GM23338 (cell line): ENCODE measurements around the gene SLC35G1. TPM values are rescaled to one million over a fixed set of nuclear protein-coding genes. Genes with fewer than 3 reads are reported as not detected.

Experiments
- ATAC-seq: fragments of 200-7000 bp; cut with Tn5 transposase; 3 replicates; pipeline ENCODE4 v1.9.1; 2020
- DNase-seq: peaks from one replicate; pipeline ENCODE4 v3.0.0-alpha.2; 2015; ENCODE audit warnings: low spot score
- H2AFZ ChIP-seq: fragments of 200-600 bp; sonication (generic); 2 replicates; pipeline ENCODE4 v1.8.0; 2016; ENCODE audit warnings: antibody characterized with exemption, mild to moderate bottlenecking, moderate library complexity
- H3F3A ChIP-seq: fragments of 200-600 bp; sonication (generic); replicated peaks from 2 replicates; pipeline ENCODE4 v1.8.0; 2017; ENCODE audit warnings: antibody characterized with exemption, mixed run types, low read depth
- H3K27ac ChIP-seq: fragments of 200-600 bp; sonication (generic); 2 replicates; pipeline ENCODE4 v1.6.1; 2016; ENCODE audit warnings: low read depth
- H3K27me3 ChIP-seq: fragments of 200-600 bp; sonication (generic); 2 replicates; pipeline ENCODE4 v1.8.0; 2016; ENCODE audit warnings: mild to moderate bottlenecking, mixed run types, moderate library complexity; ENCODE audit not compliant: insufficient read depth
- H3K36me3 ChIP-seq: fragments of 200-600 bp; sonication (generic); 2 replicates; pipeline ENCODE4 v1.8.0; 2016; ENCODE audit warnings: mild to moderate bottlenecking; ENCODE audit not compliant: insufficient read depth
- H3K4me1 ChIP-seq: fragments of 200-600 bp; sonication (generic); 2 replicates; pipeline ENCODE4 v1.8.0; 2016; ENCODE audit warnings: mild to moderate bottlenecking, moderate library complexity; ENCODE audit not compliant: insufficient read depth
- H3K4me2 ChIP-seq: fragments of 200-600 bp; sonication (generic); 2 replicates; pipeline ENCODE4 v1.7.1; 2017; ENCODE audit warnings: mixed run types
- H3K4me3 ChIP-seq: fragments of 200-600 bp; sonication (generic); 2 replicates; pipeline ENCODE4 v1.6.1; 2016; ENCODE audit warnings: mixed run types
- H3K79me2 ChIP-seq: fragments of 200-600 bp; sonication (generic); replicated peaks from 2 replicates; pipeline ENCODE4 v1.8.0; 2017; ENCODE audit warnings: mild to moderate bottlenecking; ENCODE audit not compliant: insufficient read depth
- H3K9me2 ChIP-seq: fragments of 200-600 bp; sonication (generic); 2 replicates; pipeline ENCODE4 v1.8.0; 2017; ENCODE audit not compliant: insufficient read depth
- H4K20me1 ChIP-seq: fragments of 200-600 bp; sonication (generic); replicated peaks from 2 replicates; pipeline ENCODE4 v1.8.0; 2017; ENCODE audit warnings: mild to moderate bottlenecking; ENCODE audit not compliant: insufficient read depth
- H3K27ac Mint-ChIP-seq: 2 replicates; pipeline ENCODE4 v1.8.0; 2020; ENCODE audit warnings: inconsistent platforms, mild to moderate bottlenecking, moderate library complexity, mixed read lengths
- H3K27me3 Mint-ChIP-seq: 3 replicates; pipeline ENCODE4 v1.8.0; 2022; ENCODE audit warnings: low read depth, mild to moderate bottlenecking, moderate library complexity, mixed read lengths, inconsistent platforms; ENCODE audit not compliant: insufficient read depth, poor library complexity
- H3K36me3 Mint-ChIP-seq: 3 replicates; pipeline ENCODE4 v1.8.0; 2021; ENCODE audit warnings: low read depth, mild to moderate bottlenecking, inconsistent platforms, moderate library complexity, mixed read lengths
- H3K4me1 Mint-ChIP-seq: 3 replicates; pipeline ENCODE4 v1.8.0; 2020; ENCODE audit warnings: mild to moderate bottlenecking, inconsistent platforms, mixed read lengths
- H3K4me3 Mint-ChIP-seq: 3 replicates; pipeline ENCODE4 v1.8.0; 2021; ENCODE audit warnings: moderate library complexity, mild to moderate bottlenecking, inconsistent platforms, mixed read lengths
- H3K9me3 Mint-ChIP-seq: 3 replicates; pipeline ENCODE4 v1.8.0; 2020; ENCODE audit warnings: moderate library complexity, mild to moderate bottlenecking, inconsistent platforms, mixed read lengths
- CREB1 ChIP-seq: fragments of 250-450 bp; sonication (Bioruptor Pico); IDR thresholded peaks from 2 replicates; pipeline ENCODE4 v1.5.0; 2020; ENCODE audit warnings: low read depth, mild to moderate bottlenecking, moderate library complexity
- EZH2 ChIP-seq: fragments of 200-600 bp; sonication (generic); IDR thresholded peaks from one replicate; pipeline ENCODE4 v1.8.0; 2017; ENCODE audit warnings: antibody characterized with exemption, mild to moderate bottlenecking, low read depth; ENCODE audit not compliant: unreplicated experiment
- EZH2phosphoT487 ChIP-seq: fragments of 200-600 bp; sonication (generic); IDR thresholded peaks from one replicate; pipeline ENCODE4 v1.8.1; 2018; ENCODE audit warnings: antibody characterized with exemption; ENCODE audit not compliant: unreplicated experiment
- JUNB ChIP-seq: IDR thresholded peaks from one replicate; pipeline ENCODE4 v1.6.1; 2016; ENCODE audit warnings: antibody characterized with exemption; ENCODE audit not compliant: unreplicated experiment
- NANOG ChIP-seq: IDR thresholded peaks from 2 replicates; pipeline ENCODE4 v1.6.1; 2016; ENCODE audit warnings: antibody characterized with exemption, borderline replicate concordance
- POLR2AphosphoS5 ChIP-seq: IDR thresholded peaks from 2 replicates; pipeline ENCODE4 v1.6.1; 2016; ENCODE audit warnings: antibody characterized with exemption, low read depth
- STAT1 ChIP-seq: IDR thresholded peaks from one replicate; pipeline ENCODE4 v1.6.1; 2016; ENCODE audit warnings: antibody characterized with exemption; ENCODE audit not compliant: unreplicated experiment
- ZNF114 ChIP-seq: fragments of 250-450 bp; sonication (Bioruptor Pico); IDR thresholded peaks from 2 replicates; pipeline ENCODE4 v1.5.0; 2020; ENCODE audit warnings: mild to moderate bottlenecking, moderate library complexity
- ZNF331 ChIP-seq: fragments of 250-450 bp; sonication (Bioruptor Pico); IDR thresholded peaks from 2 replicates; pipeline ENCODE4 v1.5.0; 2020; ENCODE audit warnings: low read depth, mild to moderate bottlenecking, moderate library complexity
- polyA plus RNA-seq: library from polyadenylated mRNA; unstranded; fragments of >200 nt; fragmentation: Nextera tagmentation; extraction: Ambion mirVana; gene quantifications from 2 replicates; pipeline ENCODE4 v1.2.1, GENCODE V29; 2016
- total RNA-seq: library from RNA; depleted of rRNA; stranded (reverse); fragments of >200 nt; shearing (Covaris generic); gene quantifications from 2 replicates; pipeline ENCODE4 v1.2.3, GENCODE V29; 2014
- TF ChIP-seq, protein P1 (sequence below): IDR thresholded peaks from 2 replicates; pipeline ENCODE4 v1.6.1; 2016; ENCODE audit warnings: antibody characterized with exemption
- TF ChIP-seq, protein P2 (sequence below), 2 experiments: fragments of 200-600 bp in 1 of 2; sonication (generic) in 1 of 2; conservative IDR thresholded peaks; 2 replicates each; pipeline versions ENCODE4 v1.5.1 to v1.6.1; 2016 to 2017; ENCODE audit warnings: antibody characterized with exemption in 2 of 2, low read depth in 2 of 2, mild to moderate bottlenecking in 2 of 2, moderate library complexity in 1 of 2
- TF ChIP-seq, protein P3 (sequence below): fragments of 250-450 bp; sonication (Bioruptor Pico); IDR thresholded peaks from 2 replicates; pipeline ENCODE4 v1.5.0; 2020; ENCODE audit warnings: mild to moderate bottlenecking, moderate library complexity
- TF ChIP-seq, protein P4 (sequence below): IDR thresholded peaks from one replicate; pipeline ENCODE4 v1.6.1; 2018; ENCODE audit warnings: antibody characterized with exemption; ENCODE audit not compliant: unreplicated experiment

The SLC35G1 gene
- total and polyA plus RNA-seq, 2 experiments from 2014 or later: 3.9 to 4.1 TPM

DNA sequence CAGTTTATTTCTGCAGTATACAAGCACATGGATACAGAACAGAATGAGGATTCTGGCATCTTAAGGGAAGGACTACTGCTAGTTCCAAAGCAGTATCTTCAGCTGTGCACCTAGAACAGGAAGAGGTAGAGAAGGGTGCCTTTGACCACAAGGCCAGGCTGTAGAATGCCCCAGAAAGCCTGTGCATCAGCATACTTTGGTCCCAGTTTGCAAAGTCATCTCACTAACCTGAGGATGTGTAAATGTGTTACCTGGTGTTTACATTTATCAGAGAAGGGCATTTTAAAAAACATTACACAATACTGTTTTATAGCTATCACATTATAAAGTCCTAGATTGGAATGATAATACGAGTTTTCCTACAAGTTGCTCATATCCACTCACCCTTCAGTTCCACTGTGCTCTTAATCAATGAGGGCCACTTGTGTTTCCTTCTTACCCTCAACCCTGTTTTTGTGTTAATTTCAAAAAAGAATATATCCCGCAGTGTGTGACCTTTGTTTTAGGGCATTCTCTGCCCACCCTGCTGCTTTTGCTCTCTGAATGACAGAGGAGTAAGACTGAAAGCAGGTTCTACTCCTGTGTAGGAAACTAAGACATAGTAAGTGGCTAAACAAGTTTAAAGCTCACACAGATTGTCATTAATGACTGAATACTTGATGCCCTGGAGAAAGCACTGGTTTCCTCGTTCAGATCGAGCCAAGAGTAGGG lies 3.4 kb downstream of the SLC35G1 start:
- no peak for DNase-seq
- H3K4me1 Mint-ChIP-seq: peaks cover 25% of the 10 kb centered on the region

More for the DNA sequence above, 3.4 kb downstream of the SLC35G1 start:
- ATAC-seq: peak; percentile 39
- Histone ChIP-seq H4K20me1 (peaks cover 6% of the 10 kb centered on the region; the same call in 1 of the 2 replicates), H3K27me3 (peaks cover 39% of the 10 kb centered on the region), H3F3A (no peaks in the 10 kb centered on the region), H3K9me2 (no peaks in the 10 kb centered on the region), H3K4me3 (no peak overlapping the region), H3K27ac (no peak overlapping the region), H3K79me2 (0 out of 2 replicates have a peak, but pooled peaks cover 3% of the 10 kb centered on the region), H3K36me3 (no peaks in the 10 kb centered on the region), H2AFZ (no peak overlapping the region), H3K4me2 (no peak overlapping the region), H3K4me1 (peaks cover 6% of the 10 kb centered on the region; the same call in 1 of the 2 replicates)
- H3K27ac Mint-ChIP-seq: no peak overlapping the region
- H3K4me3 Mint-ChIP-seq: no peak overlapping the region
- H3K9me3 Mint-ChIP-seq: no peaks in the 10 kb centered on the region; the same call in 2 of the 3 replicates
- peaks cover 17% of the 10 kb centered on the region for H3K27me3 Mint-ChIP-seq
- no peak for TF ChIP-seq NANOG
- no peak for TF ChIP-seq EZH2
- TF ChIP-seq JUNB: no peak
- no peak for TF ChIP-seq ZNF331 (CRISPR knock-in tag)
- TF ChIP-seq, protein P1, sequence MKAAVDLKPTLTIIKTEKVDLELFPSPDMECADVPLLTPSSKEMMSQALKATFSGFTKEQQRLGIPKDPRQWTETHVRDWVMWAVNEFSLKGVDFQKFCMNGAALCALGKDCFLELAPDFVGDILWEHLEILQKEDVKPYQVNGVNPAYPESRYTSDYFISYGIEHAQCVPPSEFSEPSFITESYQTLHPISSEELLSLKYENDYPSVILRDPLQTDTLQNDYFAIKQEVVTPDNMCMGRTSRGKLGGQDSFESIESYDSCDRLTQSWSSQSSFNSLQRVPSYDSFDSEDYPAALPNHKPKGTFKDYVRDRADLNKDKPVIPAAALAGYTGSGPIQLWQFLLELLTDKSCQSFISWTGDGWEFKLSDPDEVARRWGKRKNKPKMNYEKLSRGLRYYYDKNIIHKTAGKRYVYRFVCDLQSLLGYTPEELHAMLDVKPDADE: no peak
- TF ChIP-seq, protein P2, sequence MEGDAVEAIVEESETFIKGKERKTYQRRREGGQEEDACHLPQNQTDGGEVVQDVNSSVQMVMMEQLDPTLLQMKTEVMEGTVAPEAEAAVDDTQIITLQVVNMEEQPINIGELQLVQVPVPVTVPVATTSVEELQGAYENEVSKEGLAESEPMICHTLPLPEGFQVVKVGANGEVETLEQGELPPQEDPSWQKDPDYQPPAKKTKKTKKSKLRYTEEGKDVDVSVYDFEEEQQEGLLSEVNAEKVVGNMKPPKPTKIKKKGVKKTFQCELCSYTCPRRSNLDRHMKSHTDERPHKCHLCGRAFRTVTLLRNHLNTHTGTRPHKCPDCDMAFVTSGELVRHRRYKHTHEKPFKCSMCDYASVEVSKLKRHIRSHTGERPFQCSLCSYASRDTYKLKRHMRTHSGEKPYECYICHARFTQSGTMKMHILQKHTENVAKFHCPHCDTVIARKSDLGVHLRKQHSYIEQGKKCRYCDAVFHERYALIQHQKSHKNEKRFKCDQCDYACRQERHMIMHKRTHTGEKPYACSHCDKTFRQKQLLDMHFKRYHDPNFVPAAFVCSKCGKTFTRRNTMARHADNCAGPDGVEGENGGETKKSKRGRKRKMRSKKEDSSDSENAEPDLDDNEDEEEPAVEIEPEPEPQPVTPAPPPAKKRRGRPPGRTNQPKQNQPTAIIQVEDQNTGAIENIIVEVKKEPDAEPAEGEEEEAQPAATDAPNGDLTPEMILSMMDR (conservative IDR thresholded peaks at IDR 0.05; ENCODE audit: low read depth in 2 of 2): no peak
- TF ChIP-seq, protein P3, sequence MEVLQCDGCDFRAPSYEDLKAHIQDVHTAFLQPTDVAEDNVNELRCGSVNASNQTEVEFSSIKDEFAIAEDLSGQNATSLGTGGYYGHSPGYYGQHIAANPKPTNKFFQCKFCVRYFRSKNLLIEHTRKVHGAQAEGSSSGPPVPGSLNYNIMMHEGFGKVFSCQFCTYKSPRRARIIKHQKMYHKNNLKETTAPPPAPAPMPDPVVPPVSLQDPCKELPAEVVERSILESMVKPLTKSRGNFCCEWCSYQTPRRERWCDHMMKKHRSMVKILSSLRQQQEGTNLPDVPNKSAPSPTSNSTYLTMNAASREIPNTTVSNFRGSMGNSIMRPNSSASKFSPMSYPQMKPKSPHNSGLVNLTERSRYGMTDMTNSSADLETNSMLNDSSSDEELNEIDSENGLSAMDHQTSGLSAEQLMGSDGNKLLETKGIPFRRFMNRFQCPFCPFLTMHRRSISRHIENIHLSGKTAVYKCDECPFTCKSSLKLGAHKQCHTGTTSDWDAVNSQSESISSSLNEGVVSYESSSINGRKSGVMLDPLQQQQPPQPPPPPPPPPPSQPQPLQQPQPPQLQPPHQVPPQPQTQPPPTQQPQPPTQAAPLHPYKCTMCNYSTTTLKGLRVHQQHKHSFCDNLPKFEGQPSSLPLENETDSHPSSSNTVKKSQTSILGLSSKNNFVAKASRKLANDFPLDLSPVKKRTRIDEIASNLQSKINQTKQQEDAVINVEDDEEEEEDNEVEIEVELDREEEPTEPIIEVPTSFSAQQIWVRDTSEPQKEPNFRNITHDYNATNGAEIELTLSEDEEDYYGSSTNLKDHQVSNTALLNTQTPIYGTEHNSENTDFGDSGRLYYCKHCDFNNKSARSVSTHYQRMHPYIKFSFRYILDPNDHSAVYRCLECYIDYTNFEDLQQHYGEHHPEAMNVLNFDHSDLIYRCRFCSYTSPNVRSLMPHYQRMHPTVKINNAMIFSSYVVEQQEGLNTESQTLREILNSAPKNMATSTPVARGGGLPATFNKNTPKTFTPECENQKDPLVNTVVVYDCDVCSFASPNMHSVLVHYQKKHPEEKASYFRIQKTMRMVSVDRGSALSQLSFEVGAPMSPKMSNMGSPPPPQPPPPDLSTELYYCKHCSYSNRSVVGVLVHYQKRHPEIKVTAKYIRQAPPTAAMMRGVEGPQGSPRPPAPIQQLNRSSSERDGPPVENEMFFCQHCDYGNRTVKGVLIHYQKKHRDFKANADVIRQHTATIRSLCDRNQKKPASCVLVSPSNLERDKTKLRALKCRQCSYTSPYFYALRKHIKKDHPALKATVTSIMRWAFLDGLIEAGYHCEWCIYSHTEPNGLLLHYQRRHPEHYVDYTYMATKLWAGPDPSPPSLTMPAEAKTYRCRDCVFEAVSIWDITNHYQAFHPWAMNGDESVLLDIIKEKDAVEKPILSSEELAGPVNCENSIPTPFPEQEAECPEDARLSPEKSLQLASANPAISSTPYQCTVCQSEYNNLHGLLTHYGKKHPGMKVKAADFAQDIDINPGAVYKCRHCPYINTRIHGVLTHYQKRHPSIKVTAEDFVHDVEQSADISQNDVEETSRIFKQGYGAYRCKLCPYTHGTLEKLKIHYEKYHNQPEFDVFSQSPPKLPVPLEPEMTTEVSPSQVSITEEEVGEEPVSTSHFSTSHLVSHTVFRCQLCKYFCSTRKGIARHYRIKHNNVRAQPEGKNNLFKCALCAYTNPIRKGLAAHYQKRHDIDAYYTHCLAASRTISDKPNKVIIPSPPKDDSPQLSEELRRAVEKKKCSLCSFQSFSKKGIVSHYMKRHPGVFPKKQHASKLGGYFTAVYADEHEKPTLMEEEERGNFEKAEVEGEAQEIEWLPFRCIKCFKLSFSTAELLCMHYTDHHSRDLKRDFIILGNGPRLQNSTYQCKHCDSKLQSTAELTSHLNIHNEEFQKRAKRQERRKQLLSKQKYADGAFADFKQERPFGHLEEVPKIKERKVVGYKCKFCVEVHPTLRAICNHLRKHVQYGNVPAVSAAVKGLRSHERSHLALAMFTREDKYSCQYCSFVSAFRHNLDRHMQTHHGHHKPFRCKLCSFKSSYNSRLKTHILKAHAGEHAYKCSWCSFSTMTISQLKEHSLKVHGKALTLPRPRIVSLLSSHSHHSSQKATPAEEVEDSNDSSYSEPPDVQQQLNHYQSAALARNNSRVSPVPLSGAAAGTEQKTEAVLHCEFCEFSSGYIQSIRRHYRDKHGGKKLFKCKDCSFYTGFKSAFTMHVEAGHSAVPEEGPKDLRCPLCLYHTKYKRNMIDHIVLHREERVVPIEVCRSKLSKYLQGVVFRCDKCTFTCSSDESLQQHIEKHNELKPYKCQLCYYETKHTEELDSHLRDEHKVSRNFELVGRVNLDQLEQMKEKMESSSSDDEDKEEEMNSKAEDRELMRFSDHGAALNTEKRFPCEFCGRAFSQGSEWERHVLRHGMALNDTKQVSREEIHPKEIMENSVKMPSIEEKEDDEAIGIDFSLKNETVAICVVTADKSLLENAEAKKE: no peak
- no peak for TF ChIP-seq ZNF114 (CRISPR knock-in tag)
- no peak for TF ChIP-seq STAT1
- TF ChIP-seq POLR2AphosphoS5: no peak
- TF ChIP-seq, protein P4, sequence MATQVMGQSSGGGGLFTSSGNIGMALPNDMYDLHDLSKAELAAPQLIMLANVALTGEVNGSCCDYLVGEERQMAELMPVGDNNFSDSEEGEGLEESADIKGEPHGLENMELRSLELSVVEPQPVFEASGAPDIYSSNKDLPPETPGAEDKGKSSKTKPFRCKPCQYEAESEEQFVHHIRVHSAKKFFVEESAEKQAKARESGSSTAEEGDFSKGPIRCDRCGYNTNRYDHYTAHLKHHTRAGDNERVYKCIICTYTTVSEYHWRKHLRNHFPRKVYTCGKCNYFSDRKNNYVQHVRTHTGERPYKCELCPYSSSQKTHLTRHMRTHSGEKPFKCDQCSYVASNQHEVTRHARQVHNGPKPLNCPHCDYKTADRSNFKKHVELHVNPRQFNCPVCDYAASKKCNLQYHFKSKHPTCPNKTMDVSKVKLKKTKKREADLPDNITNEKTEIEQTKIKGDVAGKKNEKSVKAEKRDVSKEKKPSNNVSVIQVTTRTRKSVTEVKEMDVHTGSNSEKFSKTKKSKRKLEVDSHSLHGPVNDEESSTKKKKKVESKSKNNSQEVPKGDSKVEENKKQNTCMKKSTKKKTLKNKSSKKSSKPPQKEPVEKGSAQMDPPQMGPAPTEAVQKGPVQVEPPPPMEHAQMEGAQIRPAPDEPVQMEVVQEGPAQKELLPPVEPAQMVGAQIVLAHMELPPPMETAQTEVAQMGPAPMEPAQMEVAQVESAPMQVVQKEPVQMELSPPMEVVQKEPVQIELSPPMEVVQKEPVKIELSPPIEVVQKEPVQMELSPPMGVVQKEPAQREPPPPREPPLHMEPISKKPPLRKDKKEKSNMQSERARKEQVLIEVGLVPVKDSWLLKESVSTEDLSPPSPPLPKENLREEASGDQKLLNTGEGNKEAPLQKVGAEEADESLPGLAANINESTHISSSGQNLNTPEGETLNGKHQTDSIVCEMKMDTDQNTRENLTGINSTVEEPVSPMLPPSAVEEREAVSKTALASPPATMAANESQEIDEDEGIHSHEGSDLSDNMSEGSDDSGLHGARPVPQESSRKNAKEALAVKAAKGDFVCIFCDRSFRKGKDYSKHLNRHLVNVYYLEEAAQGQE: no peak
- TF ChIP-seq CREB1 (CRISPR knock-in tag): no peak
- no peak for TF ChIP-seq EZH2phosphoT487
- H3K36me3 Mint-ChIP-seq: no peaks in the 10 kb centered on the region; the same call in 2 of the 3 replicates
